HepG2 (cell line): ENCODE measurements around the gene ADAMTS20.

ENCODE experiments used
- FOXK2 ChIP-seq: fragments of 450-650 bp; IDR thresholded peaks from 2 replicates; pipeline ENCODE4 v1.6.1; 2016
- GABPA ChIP-seq, 2 experiments: IDR thresholded peaks; 2 replicates each; pipeline ENCODE4 v1.6.1; 2011 to 2016; ENCODE audit warnings: low read depth in 2 of 2, low read length in 1 of 2, missing biosample characterization in 1 of 2, missing genetic modification characterization in 1 of 2
- MAZ ChIP-seq, 2 experiments: sonication (generic) in 1 of 2; formaldehyde crosslinking in 1 of 2; IDR thresholded peaks; 2 replicates each; pipeline versions ENCODE4 v1.5.0 to v1.6.1; 2012 to 2020; ENCODE audit warnings: low read depth in 2 of 2, mild to moderate bottlenecking in 2 of 2, borderline replicate concordance in 1 of 2, improper control_type of control experiment in 1 of 2, low read length in 1 of 2, missing genetic modification reagents in 1 of 2, moderate library complexity in 1 of 2
- RELA ChIP-seq: sonication (generic); formaldehyde crosslinking; IDR thresholded peaks from 2 replicates; pipeline ENCODE4 v1.4.0; 2020; ENCODE audit warnings: missing genetic modification reagents
- ZNF776 ChIP-seq: sonication (generic); formaldehyde crosslinking; IDR thresholded peaks from 2 replicates; pipeline ENCODE4 v1.4.0; 2020; ENCODE audit warnings: mild to moderate bottlenecking, missing genetic modification reagents

DNA sequence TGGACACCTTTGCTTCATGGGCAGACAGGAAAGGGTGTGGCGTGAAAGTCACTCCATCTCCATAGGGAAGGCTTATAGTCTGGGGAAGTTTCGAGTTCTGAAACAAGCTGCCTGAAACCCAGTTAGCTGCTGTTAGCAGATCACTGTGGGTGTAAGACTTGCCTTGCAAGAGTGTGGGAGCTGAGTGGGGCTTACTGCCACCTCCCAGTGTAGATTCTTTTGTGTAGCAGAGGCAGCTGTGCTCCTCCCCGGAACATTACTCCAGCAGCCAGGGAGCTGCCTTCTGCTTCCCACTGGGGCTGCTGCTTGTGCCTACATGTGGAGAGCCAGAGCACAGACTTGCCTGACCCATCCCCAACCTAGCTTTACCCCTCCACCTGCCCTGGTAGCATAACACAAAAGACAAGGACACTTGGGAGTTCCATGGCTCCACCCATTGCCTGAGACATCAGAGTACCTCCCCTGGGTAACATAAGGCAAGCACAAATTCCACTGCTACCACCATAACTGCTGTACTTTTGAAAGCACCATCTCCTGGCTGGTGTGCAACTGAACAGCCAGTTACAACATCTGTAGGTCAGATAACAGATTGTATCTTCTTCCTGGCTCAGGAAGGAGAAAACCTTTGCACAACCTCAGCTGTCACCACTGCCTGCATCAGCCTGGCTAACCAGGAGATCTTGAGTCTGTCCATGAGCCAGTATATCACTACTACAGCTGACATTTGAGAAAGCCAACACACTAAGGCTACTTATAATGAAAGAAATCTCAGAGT lies 69.5 kb downstream of the ADAMTS20 start:
- TF ChIP-seq RELA (CRISPR knock-in tag) (no peak), MAZ (IDR thresholded peaks at IDR 0.05; ENCODE audit: borderline replicate concordance, low read depth, low read length) (no peak), MAZ (CRISPR knock-in tag; IDR thresholded peaks at IDR 0.05; ENCODE audit: low read depth) (no peak), FOXK2 (no peak), ZNF776 (CRISPR knock-in tag) (no peak), GABPA (IDR thresholded peaks at IDR 0.05; ENCODE audit: low read depth, low read length) (no peak), GABPA (CRISPR knock-in tag; IDR thresholded peaks at IDR 0.05; ENCODE audit: low read depth) (no peak)
